CD8-positive, alpha-beta memory T cell (primary cell): Measurements from ENCODE around the gene ZNF219. TPM values are rescaled to one million over a fixed set of nuclear protein-coding genes. Genes with fewer than 3 reads are reported as not detected.

Experiments used
- CTCF ChIA-PET: fragments of 350-600 bp; sonication (Branson Sonifier 250); formaldehyde crosslinking; loops from one replicate; lab custom pipeline; 2021; ENCODE audit warnings: antibody characterized with exemption; lab: Charles Lee
- POLR2A ChIA-PET: fragments of 350-600 bp; sonication (Branson Sonifier 250); formaldehyde crosslinking; loops from one replicate; lab custom pipeline; 2021; ENCODE audit warnings: antibody characterized with exemption; lab: Charles Lee
- DNase-seq, 5 donors: peaks; one replicate each; pipeline versions ENCODE4 v3.0.0 to v3.0.0-alpha.2; 2020 to 2022; ENCODE audit warnings: mixed read lengths in 1 of 5
- H3K27ac ChIP-seq: one replicate; pipeline ENCODE4 v1.7.0; 2013; ENCODE audit warnings: low read depth, mild to moderate bottlenecking, low read length, moderate library complexity
- H3K27me3 ChIP-seq: 2 replicates; pipeline ENCODE4 v1.7.0; 2013; ENCODE audit warnings: low read length, mild to moderate bottlenecking; ENCODE audit not compliant: insufficient read depth, poor library complexity, severe bottlenecking
- H3K36me3 ChIP-seq: 2 replicates; pipeline ENCODE4 v1.7.0; 2013; ENCODE audit warnings: mild to moderate bottlenecking, low read length, moderate library complexity; ENCODE audit not compliant: insufficient read depth
- H3K4me1 ChIP-seq: 2 replicates; pipeline ENCODE4 v1.7.0; 2013; ENCODE audit warnings: mild to moderate bottlenecking, low read length, moderate library complexity; ENCODE audit not compliant: insufficient read depth
- H3K4me3 ChIP-seq: 2 replicates; pipeline ENCODE4 v1.7.0; 2013; ENCODE audit warnings: mild to moderate bottlenecking, low read length
- H3K9me3 ChIP-seq: 2 replicates; pipeline ENCODE4 v1.7.0; 2013; ENCODE audit warnings: mild to moderate bottlenecking, low read length
- H3K27ac Mint-ChIP-seq, 8 donors: one replicate each; pipeline ENCODE4 v1.8.0; 2020 to 2021; ENCODE audit warnings: mixed read lengths in 8 of 8, mild to moderate bottlenecking in 6 of 8, inconsistent platforms in 3 of 8, moderate library complexity in 3 of 8
- H3K27me3 Mint-ChIP-seq, 2 donors: one replicate each; pipeline ENCODE4 v1.8.0; 2020 to 2021; ENCODE audit warnings: mixed read lengths in 2 of 2, mild to moderate bottlenecking in 1 of 2, moderate library complexity in 1 of 2
- H3K36me3 Mint-ChIP-seq, 3 donors: one replicate each; pipeline ENCODE4 v1.8.0; 2020 to 2021; ENCODE audit warnings: mixed read lengths in 3 of 3, inconsistent platforms in 1 of 3, mild to moderate bottlenecking in 1 of 3
- H3K4me1 Mint-ChIP-seq, 3 donors: one replicate each; pipeline ENCODE4 v1.8.0; 2020 to 2021; ENCODE audit warnings: mixed read lengths in 3 of 3, inconsistent platforms in 1 of 3, mild to moderate bottlenecking in 1 of 3
- H3K4me3 Mint-ChIP-seq, 7 donors: one replicate each; pipeline ENCODE4 v1.8.0; 2020 to 2021; ENCODE audit warnings: mixed read lengths in 7 of 7, mild to moderate bottlenecking in 6 of 7, moderate library complexity in 4 of 7, inconsistent platforms in 2 of 7
- H3K9me3 Mint-ChIP-seq, 5 donors: one replicate each; pipeline ENCODE4 v1.8.0; 2020 to 2022; ENCODE audit warnings: mixed read lengths in 5 of 5, mild to moderate bottlenecking in 3 of 5, moderate library complexity in 2 of 5, inconsistent platforms in 1 of 5
- polyA plus RNA-seq: library from polyadenylated mRNA; unstranded; fragments of 300-500 nt; fragmentation: Illumina TruSeq; gene quantifications from one replicate; pipeline ENCODE4 v1.2.3, GENCODE V29; 2021
- total RNA-seq, 2 experiments: library from RNA; stranded (reverse); gene quantifications; one replicate each; pipeline ENCODE4 v1.2.3, GENCODE V29; 2021

Gene ZNF219
- total and polyA plus RNA-seq, 3 experiments from 2014 or later, result 1.3 to 8.2 (median 7.0) TPM

- Histone ChIP-seq H3K9me3 (no peaks in the 10 kb centered on the region), H3K27ac (no peak overlapping the region), H3K4me3 (no peak overlapping the region), H3K27me3 (no peaks in the 10 kb centered on the region), H3K4me1 (peaks cover 25% of the 10 kb centered on the region), H3K36me3 (no peaks in the 10 kb centered on the region)
- Mint-ChIP-seq H3K27ac (peak overlapping the region in 2 of 8 donors; percentile 34 to 73), H3K4me3 (peak overlapping the region in 3 of 7 donors; percentile 6 to 32 (median 19)), H3K4me1 (peaks cover 25 to 33% (median 31%) of the 10 kb centered on the region in 3 donors), H3K36me3 (peaks cover 0 to 5% (median 0%) of the 10 kb centered on the region in 3 donors), H3K27me3 (peaks cover 13 to 14% of the 10 kb centered on the region in 2 donors), H3K9me3 (peaks cover 0 to 2% (median 0%) of the 10 kb centered on the region in 5 donors)
- CTCF ChIA-PET, result interaction anchor here (1.0 to 12.2 kb wide), 6 partner anchors 8 to 130 kb away, joined by 4 to 201 read pairs (median 68); partner anchors contain the start of gene ARHGEF40
- DNase-seq, result no peak
- POLR2A ChIA-PET, result no interaction called here
Measured at GRCh38 chr14:21101802-21102413, 3.5 kb upstream of the ZNF219 start.

- H3K36me3 Mint-ChIP-seq, result peaks cover 0 to 5% (median 0%) of the 10 kb centered on the region in 3 donors
- Histone ChIP-seq H3K36me3 (no peaks in the 10 kb centered on the region), H3K4me3 (no peak within 1 kb of the TSS), H3K27ac (no peak within 1 kb of the TSS), H3K4me1 (peaks cover 20% of the 10 kb centered on the region), H3K27me3 (no peaks in the 10 kb centered on the region), H3K9me3 (no peaks in the 10 kb centered on the region)
- peaks cover 0 to 2% (median 0%) of the 10 kb centered on the region in 5 donors for H3K9me3 Mint-ChIP-seq
- peak within 1 kb of the TSS in 5 of 7 donors; percentile 20 to 93 (median 83) for H3K4me3 Mint-ChIP-seq
- peak within 1 kb of the TSS in 3 of 8 donors; percentile 73 to 86 (median 85) for H3K27ac Mint-ChIP-seq
- ChIA-PET CTCF (interaction anchor here (1.0 to 12.2 kb wide), 5 partner anchors 7 to 129 kb away, joined by 4 to 201 read pairs (median 89); no protein-coding TSS in a partner anchor), POLR2A (no interaction called here)
- peaks cover 13 to 14% of the 10 kb centered on the region in 2 donors for H3K27me3 Mint-ChIP-seq
- no peak for DNase-seq
- H3K4me1 Mint-ChIP-seq, result peaks cover 23 to 29% (median 28%) of the 10 kb centered on the region in 3 donors
Measured at GRCh38 chr14:21100931-21101330, 2.5 kb upstream of the ZNF219 start, which contains the start of gene TMEM253. TSS of gene TMEM253 (plus strand) at chr14:21101066. CDS start at chr14:21101344, 278 bp downstream.

GRCh38 chr14:21099596-21099985, 1.1 kb upstream of the ZNF219 start:
- no peak for DNase-seq
- peaks cover 12 to 14% of the 10 kb centered on the region in 2 donors for H3K27me3 Mint-ChIP-seq
- peaks cover 21 to 26% (median 23%) of the 10 kb centered on the region in 3 donors for H3K4me1 Mint-ChIP-seq
- ChIA-PET POLR2A (no interaction called here), CTCF (interaction anchor here (3.5 to 12.2 kb wide), 3 partner anchors 11 to 84 kb away, joined by 20 to 201 read pairs (median 89); no protein-coding TSS in a partner anchor)
- H3K36me3 ChIP-seq, result no peaks in the 10 kb centered on the region
- H3K27me3 ChIP-seq, result no peaks in the 10 kb centered on the region
- peaks cover 15% of the 10 kb centered on the region for H3K4me1 ChIP-seq
- peak overlapping the region in 6 of 8 donors; percentile 63 to 93 (median 87) for H3K27ac Mint-ChIP-seq
- peak overlapping the region; percentile 8 to 93 (median 86) for H3K4me3 Mint-ChIP-seq
- peaks cover 0 to 2% (median 0%) of the 10 kb centered on the region in 5 donors for H3K9me3 Mint-ChIP-seq
- H3K36me3 Mint-ChIP-seq, result peaks cover 0 to 5% (median 0%) of the 10 kb centered on the region in 3 donors
- no peak overlapping the region for H3K4me3 ChIP-seq
- H3K9me3 ChIP-seq, result no peaks in the 10 kb centered on the region
- no peak overlapping the region for H3K27ac ChIP-seq

- peak overlapping the region; percentile 85 to 95 (median 90) for H3K27ac Mint-ChIP-seq
- peaks cover 19 to 23% (median 21%) of the 10 kb centered on the region in 3 donors for H3K4me1 Mint-ChIP-seq
- ChIA-PET CTCF (interaction anchor here (1.5 to 12.2 kb wide), 6 partner anchors 11 to 128 kb away, joined by 3 to 201 read pairs (median 57); no protein-coding TSS in a partner anchor), POLR2A (interaction anchor here (0.6 kb wide), 2 partner anchors 12 to 28 kb away, joined by 3 read pairs; no protein-coding TSS in a partner anchor)
- DNase-seq, result no peak
- peaks cover 0 to 2% (median 0%) of the 10 kb centered on the region in 5 donors for H3K9me3 Mint-ChIP-seq
- H3K27me3 Mint-ChIP-seq, result peaks cover 12 to 14% of the 10 kb centered on the region in 2 donors
- Histone ChIP-seq H3K4me3 (peak overlapping the region; percentile 58), H3K4me1 (peaks cover 13% of the 10 kb centered on the region), H3K9me3 (no peaks in the 10 kb centered on the region), H3K27ac (no peak overlapping the region), H3K27me3 (no peaks in the 10 kb centered on the region), H3K36me3 (no peaks in the 10 kb centered on the region)
- H3K4me3 Mint-ChIP-seq, result peak overlapping the region; percentile 79 to 93 (median 86)
- H3K36me3 Mint-ChIP-seq, result peaks cover 0 to 2% (median 0%) of the 10 kb centered on the region in 3 donors
Measured at GRCh38 chr14:21098892-21099595, 589 bp upstream of the ZNF219 start.

- Mint-ChIP-seq H3K9me3 (peaks cover 0 to 2% (median 0%) of the 10 kb centered on the region in 5 donors), H3K36me3 (no peaks in the 10 kb centered on the region), H3K4me3 (peak overlapping the region; percentile 71 to 93 (median 78)), H3K27ac (peak overlapping the region; percentile 67 to 95 (median 88)), H3K27me3 (peaks cover 12 to 14% of the 10 kb centered on the region in 2 donors), H3K4me1 (peaks cover 15 to 22% (median 16%) of the 10 kb centered on the region in 3 donors)
- no peak overlapping the region for H3K27ac ChIP-seq
- CTCF ChIA-PET, result interaction anchor here (1.5 to 7.8 kb wide), 3 partner anchors 30 to 126 kb away, joined by 3 to 152 read pairs (median 25); no protein-coding TSS in a partner anchor
- H3K4me3 ChIP-seq, result no peak overlapping the region
- H3K4me1 ChIP-seq, result peaks cover 8% of the 10 kb centered on the region
- DNase-seq, result no peak
- no peaks in the 10 kb centered on the region for H3K36me3 ChIP-seq
- H3K27me3 ChIP-seq, result no peaks in the 10 kb centered on the region
- no peaks in the 10 kb centered on the region for H3K9me3 ChIP-seq
- POLR2A ChIA-PET, result interaction anchor here (0.5 kb wide), 2 partner anchors 173 to 287 kb away, joined by 3 to 8 read pairs; no protein-coding TSS in a partner anchor
Measured at GRCh38 chr14:21097636-21098075, 799 bp downstream of the ZNF219 start.

GRCh38 chr14:21096978-21097635, 1.3 kb downstream of the ZNF219 start:
- CTCF ChIA-PET, result interaction anchor here (1.5 to 7.8 kb wide), 4 partner anchors 25 to 126 kb away, joined by 3 to 152 read pairs (median 15); no protein-coding TSS in a partner anchor

GRCh38 chr14:21096438-21096837, 2.0 kb downstream of the ZNF219 start:
- CTCF ChIA-PET, result interaction anchor here (1.9 to 7.8 kb wide), 4 partner anchors 9 to 81 kb away, joined by 5 to 195 read pairs (median 88); partner anchors contain the start of gene TMEM253
- no peaks in the 10 kb centered on the region for H3K27me3 ChIP-seq
- H3K4me3 ChIP-seq, result no peak overlapping the region
- no peaks in the 10 kb centered on the region for H3K36me3 ChIP-seq
- Mint-ChIP-seq H3K9me3 (peaks cover 0 to 2% (median 0%) of the 10 kb centered on the region in 5 donors), H3K4me1 (peaks cover 19 to 26% (median 19%) of the 10 kb centered on the region in 3 donors), H3K4me3 (peak overlapping the region; percentile 31 to 93 (median 75)), H3K27me3 (peaks cover 10 to 14% of the 10 kb centered on the region in 2 donors), H3K36me3 (peaks cover 0 to 1% (median 0%) of the 10 kb centered on the region in 3 donors), H3K27ac (peak overlapping the region; percentile 52 to 95 (median 86))
- peaks cover 8% of the 10 kb centered on the region for H3K4me1 ChIP-seq
- H3K9me3 ChIP-seq, result no peaks in the 10 kb centered on the region
- DNase-seq, result no peak
- POLR2A ChIA-PET, result no interaction called here
- no peak overlapping the region for H3K27ac ChIP-seq

More at GRCh38 chr14:21096978-21097635, 1.3 kb downstream of the ZNF219 start:
- Histone ChIP-seq H3K4me3 (no peak overlapping the region), H3K27ac (no peak overlapping the region), H3K36me3 (no peaks in the 10 kb centered on the region), H3K4me1 (peaks cover 8% of the 10 kb centered on the region), H3K27me3 (no peaks in the 10 kb centered on the region), H3K9me3 (no peaks in the 10 kb centered on the region)
- peaks cover 0 to 1% (median 0%) of the 10 kb centered on the region in 3 donors for H3K36me3 Mint-ChIP-seq
- H3K9me3 Mint-ChIP-seq, result peaks cover 0 to 2% (median 0%) of the 10 kb centered on the region in 5 donors
- DNase-seq, result no peak
- H3K4me3 Mint-ChIP-seq, result peak overlapping the region; percentile 71 to 93 (median 78)
- peaks cover 12 to 14% of the 10 kb centered on the region in 2 donors for H3K27me3 Mint-ChIP-seq
- POLR2A ChIA-PET, result interaction anchor here (0.5 kb wide), 1 partner anchor 287 kb away, joined by 3 read pairs; no protein-coding TSS in a partner anchor
- peaks cover 17 to 26% (median 19%) of the 10 kb centered on the region in 3 donors for H3K4me1 Mint-ChIP-seq
- H3K27ac Mint-ChIP-seq, result peak overlapping the region; percentile 67 to 95 (median 88)
